Measurements from ENCODE around the gene NUP58. TPM values are rescaled to one million over a fixed set of nuclear protein-coding genes. Genes with fewer than 3 reads are reported as not detected.

NUP58 gene
- total RNA-seq, 1 experiment from 2014 or later, result 101 TPM

DNA sequence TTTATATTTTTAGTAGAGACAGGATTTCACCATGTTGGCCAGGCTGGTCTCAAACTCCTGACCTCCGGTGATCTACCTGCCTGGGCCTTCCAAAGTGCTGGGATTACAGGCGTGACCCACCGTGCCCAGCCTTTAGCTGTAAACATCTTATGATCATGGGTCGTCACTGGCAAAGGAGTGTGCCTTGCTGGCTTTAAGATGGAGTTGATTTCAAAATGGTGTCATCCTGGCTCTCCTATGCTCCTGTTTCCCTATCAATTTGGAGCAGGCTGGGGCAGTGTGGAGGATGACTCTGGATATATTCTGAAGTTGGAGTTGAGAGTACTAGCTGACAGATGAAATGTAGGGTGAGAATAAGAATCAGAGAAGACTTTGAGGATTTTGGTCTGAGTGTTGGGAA is 51.9 kb downstream of the NUP58 start:
- intact Hi-C loops (cut with micrococcal nuclease), result no loop called here
- no TSS peak for BruUV-seq (replicated peaks)
- Histone ChIP-seq H2AFZ (ENCODE audit: low read depth, low read length, poor library complexity, severe bottlenecking) (no peak overlapping the region), H3K9me2 (ENCODE audit: insufficient read depth) (no peaks in the 10 kb centered on the region), H4K20me1 (ENCODE audit: insufficient read depth) (no peaks in the 10 kb centered on the region), H3K9me3 (ENCODE audit: control insufficient read depth in 1 of 2, insufficient read depth in 1 of 2, low read depth in 1 of 2, low read length in 2 of 2) (no peaks in the 10 kb centered on the region), H3K4me1 (ENCODE audit: control insufficient read depth in 1 of 2, insufficient read depth in 2 of 2, low read length in 2 of 2) (no peaks in the 10 kb centered on the region), H3K27me3 (ENCODE audit: insufficient read depth, low read length) (0 out of 2 replicates have a peak, but pooled peaks cover 4% of the 10 kb centered on the region), H3K36me3 (ENCODE audit: control insufficient read depth in 1 of 2, insufficient read depth in 2 of 2, low read length in 2 of 2) (no peaks in the 10 kb centered on the region), H3K9ac (ENCODE audit: low read length) (no peak overlapping the region), H3K4me3 (replicated peaks in 1 of 2; ENCODE audit: low read depth in 1 of 2, low read length in 2 of 2) (no peak overlapping the region), H3K27ac (ENCODE audit: low read depth, low read length) (no peak overlapping the region), H3K4me2 (ENCODE audit: low read length) (no peak overlapping the region), H3K79me2 (ENCODE audit: insufficient read depth, low read length) (no peaks in the 10 kb centered on the region)
- ATAC-seq (no peak), DNase-seq (ENCODE audit: low read depth, low spot score) (no peak)
- CTCF ChIA-PET, result no interaction called here
- no peak for TF ChIP-seq EZH2 (IDR thresholded peaks at IDR 0.05)
- no peak for TF ChIP-seq FOSL1 (IDR thresholded peaks at IDR 0.05; ENCODE audit: low read depth)
- TF ChIP-seq EZH2phosphoT487 (IDR thresholded peaks at IDR 0.05; ENCODE audit: borderline replicate concordance), result no peak
- no peak for TF ChIP-seq TCF7L2 (IDR thresholded peaks at IDR 0.05; ENCODE audit: borderline replicate concordance, extremely low read depth, insufficient read depth, insufficient read length)
- TF ChIP-seq, protein P1, sequence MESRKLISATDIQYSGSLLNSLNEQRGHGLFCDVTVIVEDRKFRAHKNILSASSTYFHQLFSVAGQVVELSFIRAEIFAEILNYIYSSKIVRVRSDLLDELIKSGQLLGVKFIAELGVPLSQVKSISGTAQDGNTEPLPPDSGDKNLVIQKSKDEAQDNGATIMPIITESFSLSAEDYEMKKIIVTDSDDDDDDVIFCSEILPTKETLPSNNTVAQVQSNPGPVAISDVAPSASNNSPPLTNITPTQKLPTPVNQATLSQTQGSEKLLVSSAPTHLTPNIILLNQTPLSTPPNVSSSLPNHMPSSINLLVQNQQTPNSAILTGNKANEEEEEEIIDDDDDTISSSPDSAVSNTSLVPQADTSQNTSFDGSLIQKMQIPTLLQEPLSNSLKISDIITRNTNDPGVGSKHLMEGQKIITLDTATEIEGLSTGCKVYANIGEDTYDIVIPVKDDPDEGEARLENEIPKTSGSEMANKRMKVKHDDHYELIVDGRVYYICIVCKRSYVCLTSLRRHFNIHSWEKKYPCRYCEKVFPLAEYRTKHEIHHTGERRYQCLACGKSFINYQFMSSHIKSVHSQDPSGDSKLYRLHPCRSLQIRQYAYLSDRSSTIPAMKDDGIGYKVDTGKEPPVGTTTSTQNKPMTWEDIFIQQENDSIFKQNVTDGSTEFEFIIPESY (IDR thresholded peaks at IDR 0.05; ENCODE audit: extremely low read depth, insufficient replicate concordance, low read length), result no peak
- no peak for TF ChIP-seq JUND (IDR thresholded peaks at IDR 0.05)
- TF ChIP-seq, protein P2, sequence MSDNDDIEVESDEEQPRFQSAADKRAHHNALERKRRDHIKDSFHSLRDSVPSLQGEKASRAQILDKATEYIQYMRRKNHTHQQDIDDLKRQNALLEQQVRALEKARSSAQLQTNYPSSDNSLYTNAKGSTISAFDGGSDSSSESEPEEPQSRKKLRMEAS (IDR thresholded peaks at IDR 0.05), result no peak
- no peak for TF ChIP-seq ZNF274 (IDR thresholded peaks at IDR 0.05; ENCODE audit: low read depth, low read length)
- TF ChIP-seq, protein P3, sequence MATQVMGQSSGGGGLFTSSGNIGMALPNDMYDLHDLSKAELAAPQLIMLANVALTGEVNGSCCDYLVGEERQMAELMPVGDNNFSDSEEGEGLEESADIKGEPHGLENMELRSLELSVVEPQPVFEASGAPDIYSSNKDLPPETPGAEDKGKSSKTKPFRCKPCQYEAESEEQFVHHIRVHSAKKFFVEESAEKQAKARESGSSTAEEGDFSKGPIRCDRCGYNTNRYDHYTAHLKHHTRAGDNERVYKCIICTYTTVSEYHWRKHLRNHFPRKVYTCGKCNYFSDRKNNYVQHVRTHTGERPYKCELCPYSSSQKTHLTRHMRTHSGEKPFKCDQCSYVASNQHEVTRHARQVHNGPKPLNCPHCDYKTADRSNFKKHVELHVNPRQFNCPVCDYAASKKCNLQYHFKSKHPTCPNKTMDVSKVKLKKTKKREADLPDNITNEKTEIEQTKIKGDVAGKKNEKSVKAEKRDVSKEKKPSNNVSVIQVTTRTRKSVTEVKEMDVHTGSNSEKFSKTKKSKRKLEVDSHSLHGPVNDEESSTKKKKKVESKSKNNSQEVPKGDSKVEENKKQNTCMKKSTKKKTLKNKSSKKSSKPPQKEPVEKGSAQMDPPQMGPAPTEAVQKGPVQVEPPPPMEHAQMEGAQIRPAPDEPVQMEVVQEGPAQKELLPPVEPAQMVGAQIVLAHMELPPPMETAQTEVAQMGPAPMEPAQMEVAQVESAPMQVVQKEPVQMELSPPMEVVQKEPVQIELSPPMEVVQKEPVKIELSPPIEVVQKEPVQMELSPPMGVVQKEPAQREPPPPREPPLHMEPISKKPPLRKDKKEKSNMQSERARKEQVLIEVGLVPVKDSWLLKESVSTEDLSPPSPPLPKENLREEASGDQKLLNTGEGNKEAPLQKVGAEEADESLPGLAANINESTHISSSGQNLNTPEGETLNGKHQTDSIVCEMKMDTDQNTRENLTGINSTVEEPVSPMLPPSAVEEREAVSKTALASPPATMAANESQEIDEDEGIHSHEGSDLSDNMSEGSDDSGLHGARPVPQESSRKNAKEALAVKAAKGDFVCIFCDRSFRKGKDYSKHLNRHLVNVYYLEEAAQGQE (IDR thresholded peaks at IDR 0.05; ENCODE audit: low read depth), result no peak
- TF ChIP-seq SP1 (IDR thresholded peaks at IDR 0.05; ENCODE audit: low read depth), result no peak
- no peak for TF ChIP-seq SIN3A (IDR thresholded peaks at IDR 0.05; ENCODE audit: low read depth)
- TF ChIP-seq YY1 (IDR thresholded peaks at IDR 0.05; ENCODE audit: extremely low read depth, insufficient replicate concordance, low read depth, low read length), result no peak
- TF ChIP-seq RAD21 (IDR thresholded peaks at IDR 0.05; ENCODE audit: low read depth), result no peak
- TF ChIP-seq CEBPB (IDR thresholded peaks at IDR 0.05; ENCODE audit: low read depth), result no peak
- TF ChIP-seq POLR2AphosphoS5 (IDR thresholded peaks at IDR 0.05; ENCODE audit: low read depth, low read length), result no peak
- TF ChIP-seq, protein P4, sequence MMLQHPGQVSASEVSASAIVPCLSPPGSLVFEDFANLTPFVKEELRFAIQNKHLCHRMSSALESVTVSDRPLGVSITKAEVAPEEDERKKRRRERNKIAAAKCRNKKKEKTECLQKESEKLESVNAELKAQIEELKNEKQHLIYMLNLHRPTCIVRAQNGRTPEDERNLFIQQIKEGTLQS (IDR thresholded peaks at IDR 0.05), result no peak
- no peak for TF ChIP-seq POLR2A (IDR thresholded peaks at IDR 0.05; ENCODE audit: borderline replicate concordance, extremely low read depth, insufficient read depth, insufficient read length)
- no peak for TF ChIP-seq CBX3 (IDR thresholded peaks at IDR 0.05; ENCODE audit: low read depth)
- POLR2A ChIA-PET, result no interaction called here
- RAD21 ChIA-PET (ENCODE audit: low non-redundant PET in 1 of 2, low total read pairs in 2 of 2, uncharacterized antibody in 2 of 2, unreplicated experiment in 2 of 2), result no interaction called here

All from HCT116 (cell line).